ENCODE measurements around the gene ITIH1.

Gene ITIH1

GRCh38 chr3:52756141-52756540 lies 21.3 kb upstream of the ITIH1 start:
- no CpG with 5 or more reads among the region's 1 CpG for WGBS (ENCODE audit: extremely low coverage, insufficient coverage, low lambda C conversion rate)
- H3K36me3 ChIP-seq (ENCODE audit: control insufficient read depth, insufficient read depth, low read length): peaks cover 3% of the 10 kb centered on the region

GRCh38 chr3:52763466-52763865 lies 13.9 kb upstream of the ITIH1 start:
- no peak overlapping the region for H3K23ac ChIP-seq (ENCODE audit: low read length)
- WGBS (ENCODE audit: extremely low coverage, insufficient coverage, low lambda C conversion rate): no CpG with 5 or more reads among the region's 2 CpGs
- H2BK5ac ChIP-seq (ENCODE audit: low read length): no peak overlapping the region
- DNase-seq: no peak
- no peak overlapping the region for H3K4me2 ChIP-seq (ENCODE audit: low read length)
- H3K36me3 ChIP-seq (ENCODE audit: control insufficient read depth, insufficient read depth, low read length): peaks cover 3% of the 10 kb centered on the region
- peaks cover 3% of the 10 kb centered on the region for H3K79me1 ChIP-seq (ENCODE audit: low read length)
- H3K9ac ChIP-seq (ENCODE audit: low read length): no peak overlapping the region
- no peak overlapping the region for H2BK120ac ChIP-seq (ENCODE audit: low read depth, low read length)
- no peaks in the 10 kb centered on the region for H3K4me1 ChIP-seq (ENCODE audit: control insufficient read depth, low read depth, low read length)
- peaks cover 3% of the 10 kb centered on the region for H3K79me2 ChIP-seq (ENCODE audit: control insufficient read depth, insufficient read depth, low read length)
- no peaks in the 10 kb centered on the region for H3K27me3 ChIP-seq (ENCODE audit: insufficient read depth, low read length, poor library complexity)
- no peak overlapping the region for H3K18ac ChIP-seq (ENCODE audit: low read length)
- no peak overlapping the region for H3K56ac ChIP-seq (ENCODE audit: low read length)
- H4K8ac ChIP-seq (ENCODE audit: low read depth, low read length): no peak overlapping the region
- H3K27ac ChIP-seq (ENCODE audit: low read depth, low read length): no peak overlapping the region
- no peak overlapping the region for H2AK5ac ChIP-seq (ENCODE audit: low read length)
- no peak overlapping the region for H4K5ac ChIP-seq (ENCODE audit: low read length)
- no peak overlapping the region for H3K4ac ChIP-seq (ENCODE audit: low read depth, low read length)
- H3K4me3 ChIP-seq (ENCODE audit: low read length): no peak overlapping the region
- H2BK15ac ChIP-seq (replicated peaks; ENCODE audit: low read depth): no peak overlapping the region

More at GRCh38 chr3:52756141-52756540, 21.3 kb upstream of the ITIH1 start:
- Histone ChIP-seq H2BK5ac (ENCODE audit: low read length) (no peak overlapping the region), H3K23ac (ENCODE audit: low read length) (no peak overlapping the region), H2BK120ac (ENCODE audit: low read depth, low read length) (no peak overlapping the region), H4K8ac (ENCODE audit: low read depth, low read length) (no peak overlapping the region), H3K56ac (ENCODE audit: low read length) (no peak overlapping the region), H2BK15ac (replicated peaks; ENCODE audit: low read depth) (no peak overlapping the region), H3K79me1 (ENCODE audit: low read length) (no peaks in the 10 kb centered on the region), H3K18ac (ENCODE audit: low read length) (no peak overlapping the region), H3K9ac (ENCODE audit: low read length) (no peak overlapping the region), H4K5ac (ENCODE audit: low read length) (no peak overlapping the region), H3K4me1 (ENCODE audit: control insufficient read depth, low read depth, low read length) (no peaks in the 10 kb centered on the region), H3K4me3 (ENCODE audit: low read length) (no peak overlapping the region), H3K79me2 (ENCODE audit: control insufficient read depth, insufficient read depth, low read length) (no peaks in the 10 kb centered on the region), H2AK5ac (ENCODE audit: low read length) (no peak overlapping the region), H3K4ac (ENCODE audit: low read depth, low read length) (no peak overlapping the region), H3K27me3 (ENCODE audit: insufficient read depth, low read length, poor library complexity) (no peaks in the 10 kb centered on the region), H3K27ac (ENCODE audit: low read depth, low read length) (no peak overlapping the region), H3K4me2 (ENCODE audit: low read length) (no peak overlapping the region)
- DNase-seq: no peak

GRCh38 chr3:52769786-52770455 lies 7.5 kb upstream of the ITIH1 start:
- Histone ChIP-seq H3K4me2 (ENCODE audit: low read length) (peak overlapping the region; percentile 32), H3K79me2 (ENCODE audit: control insufficient read depth, insufficient read depth, low read length) (peaks cover 9% of the 10 kb centered on the region), H3K36me3 (ENCODE audit: control insufficient read depth, insufficient read depth, low read length) (peaks cover 1% of the 10 kb centered on the region), H2BK120ac (ENCODE audit: low read depth, low read length) (no peak overlapping the region), H4K8ac (ENCODE audit: low read depth, low read length) (peak overlapping the region; percentile 65), H3K56ac (ENCODE audit: low read length) (peak overlapping the region; percentile 91), H3K4me1 (ENCODE audit: control insufficient read depth, low read depth, low read length) (peaks cover 2% of the 10 kb centered on the region), H3K4ac (ENCODE audit: low read depth, low read length) (no peak overlapping the region), H3K9ac (ENCODE audit: low read length) (peak overlapping the region; percentile 65), H3K27me3 (ENCODE audit: insufficient read depth, low read length, poor library complexity) (no peaks in the 10 kb centered on the region), H3K4me3 (ENCODE audit: low read length) (peak overlapping the region; percentile 44), H2AK5ac (ENCODE audit: low read length) (no peak overlapping the region), H3K27ac (ENCODE audit: low read depth, low read length) (no peak overlapping the region), H2BK15ac (replicated peaks; ENCODE audit: low read depth) (no peak overlapping the region), H4K5ac (ENCODE audit: low read length) (no peak overlapping the region), H2BK5ac (ENCODE audit: low read length) (no peak overlapping the region), H3K23ac (ENCODE audit: low read length) (no peak overlapping the region), H3K79me1 (ENCODE audit: low read length) (peaks cover 5% of the 10 kb centered on the region), H3K18ac (ENCODE audit: low read length) (peak overlapping the region; percentile 77)
- peak; percentile 27 for DNase-seq
- no CpG with 5 or more reads among the region's 13 CpGs for WGBS (ENCODE audit: extremely low coverage, insufficient coverage, low lambda C conversion rate)

- Histone ChIP-seq H3K79me1 (ENCODE audit: low read length) (peaks cover 5% of the 10 kb centered on the region), H3K23ac (ENCODE audit: low read length) (no peak within 1 kb of the TSS), H3K4me2 (ENCODE audit: low read length) (peak within 1 kb of the TSS; percentile 33), H3K18ac (ENCODE audit: low read length) (peak within 1 kb of the TSS; percentile 96), H3K27me3 (ENCODE audit: insufficient read depth, low read length, poor library complexity) (no peaks in the 10 kb centered on the region), H4K5ac (ENCODE audit: low read length) (no peak within 1 kb of the TSS), H3K9ac (ENCODE audit: low read length) (peak within 1 kb of the TSS; percentile 72), H2BK15ac (replicated peaks; ENCODE audit: low read depth) (no peak within 1 kb of the TSS), H3K27ac (ENCODE audit: low read depth, low read length) (peak within 1 kb of the TSS; percentile 85), H2AK5ac (ENCODE audit: low read length) (no peak within 1 kb of the TSS), H2BK120ac (ENCODE audit: low read depth, low read length) (no peak within 1 kb of the TSS), H3K4me3 (ENCODE audit: low read length) (peak within 1 kb of the TSS; percentile 56), H4K8ac (ENCODE audit: low read depth, low read length) (peak within 1 kb of the TSS; percentile 78), H3K4me1 (ENCODE audit: control insufficient read depth, low read depth, low read length) (peaks cover 2% of the 10 kb centered on the region), H3K4ac (ENCODE audit: low read depth, low read length) (peak within 1 kb of the TSS; percentile 93), H3K79me2 (ENCODE audit: control insufficient read depth, insufficient read depth, low read length) (peaks cover 9% of the 10 kb centered on the region), H3K56ac (ENCODE audit: low read length) (peak within 1 kb of the TSS; percentile 91), H3K36me3 (ENCODE audit: control insufficient read depth, insufficient read depth, low read length) (peaks cover 1% of the 10 kb centered on the region), H2BK5ac (ENCODE audit: low read length) (no peak within 1 kb of the TSS)
- peak; percentile 96 for DNase-seq
- WGBS (ENCODE audit: extremely low coverage, insufficient coverage, low lambda C conversion rate): no CpG with 5 or more reads among the region's 67 CpGs
Observed at GRCh38 chr3:52770496-52771333, 6.7 kb upstream of the ITIH1 start, which contains the start of gene NEK4. TSS of gene NEK4 (minus strand) at chr3:52770940. CDS start at chr3:52770746, 194 bp downstream.

GRCh38 chr3:52771334-52771681 lies 6.1 kb upstream of the ITIH1 start:
- Histone ChIP-seq H3K27me3 (ENCODE audit: insufficient read depth, low read length, poor library complexity) (no peaks in the 10 kb centered on the region), H2BK15ac (replicated peaks; ENCODE audit: low read depth) (no peak overlapping the region), H3K79me2 (ENCODE audit: control insufficient read depth, insufficient read depth, low read length) (peaks cover 9% of the 10 kb centered on the region), H3K9ac (ENCODE audit: low read length) (peak overlapping the region; percentile 72), H3K4me2 (ENCODE audit: low read length) (peak overlapping the region; percentile 33), H3K36me3 (ENCODE audit: control insufficient read depth, insufficient read depth, low read length) (no peaks in the 10 kb centered on the region), H2AK5ac (ENCODE audit: low read length) (no peak overlapping the region), H3K4me3 (ENCODE audit: low read length) (peak overlapping the region; percentile 48), H4K5ac (ENCODE audit: low read length) (no peak overlapping the region), H3K23ac (ENCODE audit: low read length) (no peak overlapping the region), H3K27ac (ENCODE audit: low read depth, low read length) (no peak overlapping the region), H3K18ac (ENCODE audit: low read length) (peak overlapping the region; percentile 88), H4K8ac (ENCODE audit: low read depth, low read length) (peak overlapping the region; percentile 78), H3K56ac (ENCODE audit: low read length) (peak overlapping the region; percentile 79), H3K4ac (ENCODE audit: low read depth, low read length) (no peak overlapping the region), H2BK5ac (ENCODE audit: low read length) (no peak overlapping the region), H2BK120ac (ENCODE audit: low read depth, low read length) (no peak overlapping the region), H3K4me1 (ENCODE audit: control insufficient read depth, low read depth, low read length) (peaks cover 2% of the 10 kb centered on the region), H3K79me1 (ENCODE audit: low read length) (peaks cover 5% of the 10 kb centered on the region)
- WGBS (ENCODE audit: extremely low coverage, insufficient coverage, low lambda C conversion rate): no CpG with 5 or more reads among the region's 5 CpGs
- no peak for DNase-seq

Data from mesendoderm (in vitro differentiated cells).